Loucy (cell line): ENCODE data around the gene SMG7.
A peak's percentile ranks its signal among the peaks of the same experiment; 100 is the strongest.

Source experiments
- H2AFZ ChIP-seq: fragments of 200-600 bp; sonication (generic); 2 replicates; pipeline ENCODE4 v1.6.0; 2016; ENCODE audit warnings: antibody characterized with exemption, mild to moderate bottlenecking, low read length, moderate library complexity
- H3F3A ChIP-seq: fragments of 200-600 bp; 2 replicates; pipeline ENCODE4 v1.6.0; 2016; ENCODE audit warnings: antibody characterized with exemption, low read depth, mild to moderate bottlenecking
- H3K27me3 ChIP-seq: fragments of 200-600 bp; sonication (generic); 2 replicates; pipeline ENCODE4 v1.6.1; 2014; ENCODE audit warnings: low read length, mild to moderate bottlenecking; ENCODE audit not compliant: insufficient read depth, poor library complexity, severe bottlenecking
- H3K36me3 ChIP-seq: fragments of 200-600 bp; sonication (generic); 2 replicates; pipeline ENCODE4 v1.6.1; 2016; ENCODE audit warnings: low read length; ENCODE audit not compliant: insufficient read depth
- H3K4me1 ChIP-seq: fragments of 200-600 bp; sonication (generic); 2 replicates; pipeline ENCODE4 v1.5.1; 2014; ENCODE audit warnings: low read length, mild to moderate bottlenecking; ENCODE audit not compliant: insufficient read depth, poor library complexity, severe bottlenecking
- H3K4me2 ChIP-seq: fragments of 200-600 bp; sonication (generic); 2 replicates; pipeline ENCODE4 v1.6.0; 2014; ENCODE audit warnings: antibody characterized with exemption, low read length, low read depth, mild to moderate bottlenecking; ENCODE audit not compliant: poor library complexity, severe bottlenecking
- H3K4me3 ChIP-seq: fragments of 200-600 bp; sonication (generic); 2 replicates; pipeline ENCODE4 v1.5.1; 2014; ENCODE audit warnings: low read length, mild to moderate bottlenecking, mixed read lengths; ENCODE audit not compliant: poor library complexity, severe bottlenecking
- H3K79me2 ChIP-seq: fragments of 200-600 bp; sonication (generic); 2 replicates; pipeline ENCODE4 v1.6.1; 2014; ENCODE audit warnings: low read length; ENCODE audit not compliant: insufficient read depth
- H3K9ac ChIP-seq: fragments of 200-600 bp; sonication (generic); 2 replicates; pipeline ENCODE4 v1.6.0; 2014; ENCODE audit warnings: mild to moderate bottlenecking, low read depth, low read length, moderate library complexity; ENCODE audit not compliant: poor library complexity, severe bottlenecking
- H3K9me2 ChIP-seq: fragments of 200-600 bp; sonication (generic); replicated peaks from 2 replicates; pipeline ENCODE4 v1.6.1; 2016; ENCODE audit warnings: low read depth, low read length, mixed read lengths
- H3K9me3 ChIP-seq: fragments of 200-600 bp; sonication (generic); 2 replicates; pipeline ENCODE4 v1.6.1; 2014; ENCODE audit warnings: mild to moderate bottlenecking, antibody characterized with exemption, low read length, low read depth; ENCODE audit not compliant: insufficient read depth
- H4K20me1 ChIP-seq: fragments of 200-600 bp; sonication (generic); 2 replicates; pipeline ENCODE4 v1.6.0; 2014; ENCODE audit warnings: antibody characterized with exemption, low read length, mild to moderate bottlenecking; ENCODE audit not compliant: insufficient read depth, poor library complexity, severe bottlenecking
- EZH2phosphoT487 ChIP-seq: fragments of 200-600 bp; IDR thresholded peaks from 2 replicates; pipeline ENCODE4 v1.6.1; 2018; ENCODE audit warnings: antibody characterized with exemption, mild to moderate bottlenecking, moderate library complexity, borderline replicate concordance
- TF ChIP-seq, protein P1 (sequence below): fragments of 200-600 bp; sonication (generic); conservative IDR thresholded peaks from 2 replicates; pipeline ENCODE4 v1.5.1; 2014; ENCODE audit warnings: mild to moderate bottlenecking, antibody characterized with exemption, low read length

The SMG7 gene

DNA sequence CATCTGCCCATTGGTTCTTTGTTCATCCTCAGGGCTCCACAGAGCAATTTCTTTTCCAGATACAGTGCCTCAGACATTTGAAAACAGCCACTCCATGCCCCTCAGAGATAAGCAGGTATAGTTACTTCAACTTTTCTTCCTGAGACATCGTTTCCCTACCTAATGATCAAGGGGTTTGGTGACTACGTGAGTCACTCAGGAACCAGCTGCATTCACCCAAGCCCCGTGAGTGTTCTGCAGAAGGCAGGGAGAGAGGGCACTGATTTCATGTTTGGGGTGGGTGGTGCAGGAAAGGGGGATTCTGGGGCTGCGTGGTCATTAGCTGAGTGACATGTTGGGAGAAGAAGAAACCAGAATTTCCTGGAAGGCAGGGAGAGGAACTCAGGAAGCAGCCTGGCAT lies 93.0 kb downstream of the SMG7 start:
- H3K4me3 ChIP-seq, result no peak overlapping the region
- H3K27me3 ChIP-seq, result no peaks in the 10 kb centered on the region
- no peaks in the 10 kb centered on the region for H4K20me1 ChIP-seq
- H3K36me3 ChIP-seq, result no peaks in the 10 kb centered on the region
- TF ChIP-seq, protein P1, sequence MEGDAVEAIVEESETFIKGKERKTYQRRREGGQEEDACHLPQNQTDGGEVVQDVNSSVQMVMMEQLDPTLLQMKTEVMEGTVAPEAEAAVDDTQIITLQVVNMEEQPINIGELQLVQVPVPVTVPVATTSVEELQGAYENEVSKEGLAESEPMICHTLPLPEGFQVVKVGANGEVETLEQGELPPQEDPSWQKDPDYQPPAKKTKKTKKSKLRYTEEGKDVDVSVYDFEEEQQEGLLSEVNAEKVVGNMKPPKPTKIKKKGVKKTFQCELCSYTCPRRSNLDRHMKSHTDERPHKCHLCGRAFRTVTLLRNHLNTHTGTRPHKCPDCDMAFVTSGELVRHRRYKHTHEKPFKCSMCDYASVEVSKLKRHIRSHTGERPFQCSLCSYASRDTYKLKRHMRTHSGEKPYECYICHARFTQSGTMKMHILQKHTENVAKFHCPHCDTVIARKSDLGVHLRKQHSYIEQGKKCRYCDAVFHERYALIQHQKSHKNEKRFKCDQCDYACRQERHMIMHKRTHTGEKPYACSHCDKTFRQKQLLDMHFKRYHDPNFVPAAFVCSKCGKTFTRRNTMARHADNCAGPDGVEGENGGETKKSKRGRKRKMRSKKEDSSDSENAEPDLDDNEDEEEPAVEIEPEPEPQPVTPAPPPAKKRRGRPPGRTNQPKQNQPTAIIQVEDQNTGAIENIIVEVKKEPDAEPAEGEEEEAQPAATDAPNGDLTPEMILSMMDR, result no peak
- TF ChIP-seq EZH2phosphoT487, result no peak
- no peaks in the 10 kb centered on the region for H3K79me2 ChIP-seq
- no peaks in the 10 kb centered on the region for H3K9me2 ChIP-seq
- no peaks in the 10 kb centered on the region for H3F3A ChIP-seq
- H3K4me1 ChIP-seq, result peaks cover 11% of the 10 kb centered on the region
- no peak overlapping the region for H3K4me2 ChIP-seq
- no peaks in the 10 kb centered on the region for H3K9me3 ChIP-seq
- no peak overlapping the region for H3K9ac ChIP-seq
- no peak overlapping the region for H2AFZ ChIP-seq

DNA sequence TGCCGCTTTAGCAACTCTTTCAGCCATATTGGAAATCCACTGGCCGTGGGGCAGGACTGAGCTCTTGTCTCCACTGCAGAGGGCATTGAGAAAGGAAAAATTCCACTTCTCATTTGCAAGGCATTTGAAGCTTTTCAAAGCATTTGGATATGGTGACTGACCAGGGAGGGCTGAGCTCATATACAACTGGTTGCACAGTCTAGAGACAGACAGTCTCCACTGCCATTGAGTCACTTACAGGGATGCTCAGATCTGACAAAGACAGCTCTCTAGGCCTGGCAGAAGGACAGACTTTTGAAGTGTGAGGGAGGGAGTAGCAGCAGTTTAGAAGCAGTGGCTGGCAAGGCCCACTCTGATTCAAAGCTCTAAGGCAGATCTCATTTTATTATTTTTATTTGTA lies 93.7 kb downstream of the SMG7 start:
- Histone ChIP-seq H3F3A (no peaks in the 10 kb centered on the region), H3K9me3 (no peaks in the 10 kb centered on the region), H2AFZ (no peak overlapping the region), H3K9ac (no peak overlapping the region), H3K4me2 (no peak overlapping the region), H3K9me2 (no peaks in the 10 kb centered on the region), H3K36me3 (no peaks in the 10 kb centered on the region), H3K27me3 (no peaks in the 10 kb centered on the region), H4K20me1 (no peaks in the 10 kb centered on the region), H3K79me2 (no peaks in the 10 kb centered on the region), H3K4me1 (peaks cover 11% of the 10 kb centered on the region), H3K4me3 (no peak overlapping the region)
- TF ChIP-seq, protein P1, result no peak
- TF ChIP-seq EZH2phosphoT487, result no peak

DNA sequence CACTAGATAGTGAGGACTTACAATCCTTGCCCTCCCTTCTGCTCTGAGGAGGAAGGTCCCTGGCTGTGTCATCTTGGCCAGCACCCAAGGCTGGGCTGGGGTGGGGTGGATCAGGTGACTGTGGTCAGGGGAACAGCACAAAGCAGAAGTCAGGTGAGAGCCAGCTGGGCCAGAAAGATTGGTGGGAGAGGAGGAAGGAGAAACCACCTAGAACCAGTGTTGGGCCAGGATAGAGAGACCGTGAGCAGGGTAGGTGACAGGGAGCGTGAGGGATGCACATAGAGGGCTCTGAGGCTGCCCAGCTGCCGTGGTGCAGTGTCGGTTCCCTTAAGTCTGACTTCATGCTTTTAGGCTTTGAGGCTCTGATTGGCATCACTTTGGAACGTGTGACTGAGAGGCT lies 95.3 kb downstream of the SMG7 start:
- Histone ChIP-seq H3K4me3 (no peak overlapping the region), H3K36me3 (no peaks in the 10 kb centered on the region), H4K20me1 (no peaks in the 10 kb centered on the region), H3K9me3 (no peaks in the 10 kb centered on the region), H3K9ac (no peak overlapping the region), H3K79me2 (no peaks in the 10 kb centered on the region), H3K27me3 (no peaks in the 10 kb centered on the region), H2AFZ (no peak overlapping the region), H3K9me2 (no peaks in the 10 kb centered on the region), H3K4me2 (peak overlapping the region; percentile 24), H3K4me1 (peaks cover 11% of the 10 kb centered on the region), H3F3A (no peaks in the 10 kb centered on the region)
- TF ChIP-seq, protein P1, result no peak
- TF ChIP-seq EZH2phosphoT487, result no peak
